Fibroblast of pulmonary artery (primary cell): ENCODE measurements around the gene RPS27L.
A peak's percentile ranks its signal among the peaks of the same experiment; 100 is the strongest.
"Not testable (repeated sequence)": the region's sequence is repeated elsewhere in the genome, so short reads cannot be mapped to it uniquely, and the experiment has no call there.

Experiments
- DNase-seq: peaks from one replicate; pipeline ENCODE4 v3.0.0-alpha.2; 2010; ENCODE audit warnings: low read depth
- H3K4me3 ChIP-seq: replicated peaks from 2 replicates; pipeline ENCODE4 v1.5.1; 2011; ENCODE audit warnings: low read depth, mild to moderate bottlenecking, control low read depth, low read length, moderate library complexity
- CTCF ChIP-seq: IDR thresholded peaks from 2 replicates; pipeline ENCODE4 v1.5.1; 2011; ENCODE audit warnings: mild to moderate bottlenecking, control low read depth, low read length, inconsistent platforms; ENCODE audit errors: missing control alignments

RPS27L gene

GRCh38 chr15:63112871-63113270 lies 44.4 kb downstream of the RPS27L start:
- DNase-seq, result no peak
- H3K4me3 ChIP-seq, result no peak overlapping the region
- TF ChIP-seq CTCF, result no peak

- H3K4me3 ChIP-seq, result no peak overlapping the region
- no peak for DNase-seq
- no peak for TF ChIP-seq CTCF
Measured at GRCh38 chr15:63111481-63111880, 45.8 kb downstream of the RPS27L start.

- no peak for DNase-seq
- H3K4me3 ChIP-seq, result no peak overlapping the region
- no peak for TF ChIP-seq CTCF
Measured at GRCh38 chr15:63110428-63111026, 46.8 kb downstream of the RPS27L start.

GRCh38 chr15:63109920-63110319 lies 47.4 kb downstream of the RPS27L start:
- no peak for TF ChIP-seq CTCF
- no peak overlapping the region for H3K4me3 ChIP-seq
- no peak for DNase-seq

- no peak overlapping the region for H3K4me3 ChIP-seq
- DNase-seq, result no peak
- TF ChIP-seq CTCF, result no peak
Measured at GRCh38 chr15:63109498-63109897, 47.8 kb downstream of the RPS27L start.

GRCh38 chr15:63107895-63108546 lies 49.3 kb downstream of the RPS27L start:
- no peak overlapping the region for H3K4me3 ChIP-seq
- no peak for TF ChIP-seq CTCF
- DNase-seq, result peak; percentile 100

- H3K4me3 ChIP-seq, DNase-seq: not testable (repeated sequence)
Measured at GRCh38 chr15:63105354-63105753, 51.9 kb downstream of the RPS27L start.
